ENCODE data around the gene PNRC2. TPM values are rescaled to one million over a fixed set of nuclear protein-coding genes. Genes with fewer than 3 reads are reported as not detected.
A peak's percentile ranks its signal among the peaks of the same experiment; 100 is the strongest.

PNRC2 gene
- total and polyA plus RNA-seq, 2 of the 13 experiments (the other 11 are each of a cell fraction or from before 2014, with no cell fraction given), result 74.9 to 97.5 TPM

GRCh38 chr1:23916209-23917131 lies 43.2 kb upstream of the PNRC2 start (continued):
- TF ChIP-seq, protein P1, sequence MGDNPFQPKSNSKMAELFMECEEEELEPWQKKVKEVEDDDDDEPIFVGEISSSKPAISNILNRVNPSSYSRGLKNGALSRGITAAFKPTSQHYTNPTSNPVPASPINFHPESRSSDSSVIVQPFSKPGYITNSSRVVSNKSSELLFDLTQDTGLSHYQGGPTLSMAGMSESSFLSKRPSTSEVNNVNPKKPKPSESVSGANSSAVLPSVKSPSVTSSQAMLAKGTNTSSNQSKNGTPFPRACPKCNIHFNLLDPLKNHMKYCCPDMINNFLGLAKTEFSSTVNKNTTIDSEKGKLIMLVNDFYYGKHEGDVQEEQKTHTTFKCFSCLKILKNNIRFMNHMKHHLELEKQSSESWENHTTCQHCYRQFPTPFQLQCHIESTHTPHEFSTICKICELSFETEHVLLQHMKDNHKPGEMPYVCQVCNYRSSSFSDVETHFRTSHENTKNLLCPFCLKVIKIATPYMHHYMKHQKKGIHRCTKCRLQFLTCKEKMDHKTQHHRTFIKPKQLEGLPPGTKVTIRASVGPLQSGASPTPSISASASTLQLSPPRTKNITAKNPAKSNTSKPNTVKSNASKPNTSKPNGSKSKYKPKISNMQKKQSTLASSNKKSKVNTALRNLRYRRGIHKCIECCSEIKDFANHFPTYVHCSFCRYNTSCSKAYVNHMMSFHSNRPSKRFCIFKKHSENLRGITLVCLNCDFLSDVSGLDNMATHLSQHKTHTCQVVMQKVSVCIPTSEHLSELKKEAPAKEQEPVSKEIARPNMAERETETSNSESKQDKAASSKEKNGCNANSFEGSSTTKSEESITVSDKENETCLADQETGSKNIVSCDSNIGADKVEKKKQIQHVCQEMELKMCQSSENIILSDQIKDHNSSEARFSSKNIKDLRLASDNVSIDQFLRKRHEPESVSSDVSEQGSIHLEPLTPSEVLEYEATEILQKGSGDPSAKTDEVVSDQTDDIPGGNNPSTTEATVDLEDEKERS (CRISPR knock-in tag; IDR thresholded peaks at IDR 0.05), result no peak
- no peak for TF ChIP-seq MYNN (CRISPR knock-in tag; IDR thresholded peaks at IDR 0.05; ENCODE audit: low read depth)
- peak; percentile 84 for TF ChIP-seq RAD21 (CRISPR knock-in tag; IDR thresholded peaks at IDR 0.05)
- TF ChIP-seq ZNF619 (CRISPR knock-in tag; IDR thresholded peaks at IDR 0.05), result 0 out of 2 replicates have a peak, but pooled peaks have one; percentile 36
- peak; percentile 37; the same call in 1 of the 2 replicates for TF ChIP-seq ZBTB7B (CRISPR knock-in tag; IDR thresholded peaks at IDR 0.05)
- TF ChIP-seq MEF2D (CRISPR knock-in tag; IDR thresholded peaks at IDR 0.05), result no peak
- no peak for TF ChIP-seq PAF1 (CRISPR knock-in tag; IDR thresholded peaks at IDR 0.05)
- TF ChIP-seq STAG1 (CRISPR knock-in tag; IDR thresholded peaks at IDR 0.05), result peak; percentile 90
- TF ChIP-seq CBX5 (CRISPR knock-in tag; IDR thresholded peaks at IDR 0.05; ENCODE audit: borderline replicate concordance), result no peak
- peak; percentile 49; the same call in 1 of the 2 replicates for TF ChIP-seq ZNF331 (CRISPR knock-in tag; IDR thresholded peaks at IDR 0.05)
- no peak for TF ChIP-seq XRCC5 (optimal IDR thresholded peaks at IDR 0.05; ENCODE audit: low read length)
- no peak for TF ChIP-seq RFX5 (IDR thresholded peaks at IDR 0.05; ENCODE audit: low read depth, low read length)
- TF ChIP-seq TBX2 (CRISPR knock-in tag; IDR thresholded peaks at IDR 0.05; ENCODE audit: borderline replicate concordance), result peak; percentile 22; the same call in 1 of the 2 replicates
- no peak for TF ChIP-seq ZNF772 (CRISPR knock-in tag; IDR thresholded peaks at IDR 0.05)
- TF ChIP-seq ZNF296 (CRISPR knock-in tag; conservative IDR thresholded peaks at IDR 0.05), result no peak
- TF ChIP-seq FOXP4 (CRISPR knock-in tag; IDR thresholded peaks at IDR 0.05), result no peak
